Osteocyte (in vitro differentiated cells): ENCODE measurements around the gene LHFPL4. TPM values are rescaled to one million over a fixed set of nuclear protein-coding genes. Genes with fewer than 3 reads are reported as not detected.
A peak's percentile ranks its signal among the peaks of the same experiment; 100 is the strongest.

Source experiments
- DNase-seq: peaks from one replicate; pipeline ENCODE4 v3.0.0; 2021; ENCODE audit warnings: mixed read lengths; ENCODE audit not compliant: unreplicated experiment; ENCODE audit errors: extremely low spot score
- H3K27ac Mint-ChIP-seq: one replicate; pipeline ENCODE4 v1.8.0; 2021; ENCODE audit warnings: mild to moderate bottlenecking, mixed read lengths; ENCODE audit not compliant: unreplicated experiment
- H3K27me3 Mint-ChIP-seq: one replicate; pipeline ENCODE4 v1.8.0; 2021; ENCODE audit warnings: mixed read lengths; ENCODE audit not compliant: unreplicated experiment
- H3K36me3 Mint-ChIP-seq: one replicate; pipeline ENCODE4 v1.8.0; 2021; ENCODE audit warnings: mixed read lengths; ENCODE audit not compliant: unreplicated experiment
- H3K4me1 Mint-ChIP-seq: one replicate; pipeline ENCODE4 v1.8.0; 2021; ENCODE audit warnings: mixed read lengths; ENCODE audit not compliant: unreplicated experiment
- H3K4me3 Mint-ChIP-seq: one replicate; pipeline ENCODE4 v1.8.0; 2021; ENCODE audit warnings: mild to moderate bottlenecking, moderate library complexity, mixed read lengths; ENCODE audit not compliant: unreplicated experiment
- H3K9me3 Mint-ChIP-seq: one replicate; pipeline ENCODE4 v1.8.0; 2021; ENCODE audit warnings: mixed read lengths; ENCODE audit not compliant: unreplicated experiment
- total RNA-seq: library from RNA; stranded (reverse); gene quantifications from 2 replicates; pipeline ENCODE4 v1.2.1, GENCODE V29; 2021
- TF ChIP-seq, protein P1 (sequence below): fragments of 200-600 bp; sonication (generic); IDR thresholded peaks from 2 replicates; pipeline ENCODE4 v1.5.0; 2021; ENCODE audit warnings: antibody characterized with exemption, mild to moderate bottlenecking, moderate library complexity

Gene LHFPL4
- total RNA-seq, 1 donor from 2014 or later = not detected

DNA sequence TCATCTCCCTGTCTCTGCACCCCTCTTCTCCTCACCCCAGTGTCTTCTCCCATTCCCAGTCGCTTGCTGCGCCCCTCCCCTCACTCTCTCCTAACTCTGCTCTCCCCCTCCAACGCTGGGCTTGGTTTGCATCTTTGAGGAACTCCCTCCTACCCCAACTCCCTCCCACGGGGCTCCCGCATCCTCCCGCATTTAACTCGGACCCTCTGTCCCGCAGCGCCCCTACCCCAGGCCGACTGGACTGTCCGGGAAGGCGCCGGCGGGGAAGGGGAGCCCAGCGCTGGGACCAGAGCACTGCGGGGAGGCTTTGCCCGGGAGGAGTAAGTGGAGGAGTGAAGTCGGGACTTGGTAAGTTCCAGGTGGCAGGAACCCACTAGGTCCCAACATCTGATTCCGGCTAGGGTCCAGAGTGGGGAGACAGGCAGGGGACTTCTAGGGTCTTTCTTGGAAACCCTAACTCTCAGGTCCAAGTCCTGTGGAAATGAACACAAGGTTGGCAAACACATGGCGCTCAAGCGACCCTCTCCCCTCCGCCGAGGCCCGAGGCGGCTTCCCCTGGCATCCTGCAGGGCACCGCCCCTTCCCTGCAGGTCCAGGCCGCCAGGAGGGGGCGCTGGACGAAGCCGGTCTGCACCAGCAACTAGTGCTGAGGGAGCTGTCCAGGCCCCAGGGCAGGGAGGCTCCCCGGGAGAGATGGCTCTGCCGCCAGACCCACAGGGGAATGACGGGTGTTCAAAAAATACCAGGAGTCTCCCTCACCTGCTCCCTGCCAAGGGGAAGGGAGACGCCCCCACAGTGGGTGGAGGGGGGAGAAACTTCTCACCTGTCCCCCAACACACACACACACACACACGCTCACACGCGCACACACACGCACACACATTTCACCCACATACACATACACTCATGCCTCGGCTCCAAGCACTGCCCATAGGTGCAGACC, 53.2 kb downstream of the LHFPL4 start:
- Mint-ChIP-seq H3K4me3 (peak overlapping the region; percentile 33), H3K27me3 (peaks cover 21% of the 10 kb centered on the region), H3K9me3 (no peaks in the 10 kb centered on the region), H3K27ac (no peak overlapping the region), H3K36me3 (no peaks in the 10 kb centered on the region), H3K4me1 (peaks cover 9% of the 10 kb centered on the region)
- peak; percentile 91 for DNase-seq
- TF ChIP-seq, protein P1, sequence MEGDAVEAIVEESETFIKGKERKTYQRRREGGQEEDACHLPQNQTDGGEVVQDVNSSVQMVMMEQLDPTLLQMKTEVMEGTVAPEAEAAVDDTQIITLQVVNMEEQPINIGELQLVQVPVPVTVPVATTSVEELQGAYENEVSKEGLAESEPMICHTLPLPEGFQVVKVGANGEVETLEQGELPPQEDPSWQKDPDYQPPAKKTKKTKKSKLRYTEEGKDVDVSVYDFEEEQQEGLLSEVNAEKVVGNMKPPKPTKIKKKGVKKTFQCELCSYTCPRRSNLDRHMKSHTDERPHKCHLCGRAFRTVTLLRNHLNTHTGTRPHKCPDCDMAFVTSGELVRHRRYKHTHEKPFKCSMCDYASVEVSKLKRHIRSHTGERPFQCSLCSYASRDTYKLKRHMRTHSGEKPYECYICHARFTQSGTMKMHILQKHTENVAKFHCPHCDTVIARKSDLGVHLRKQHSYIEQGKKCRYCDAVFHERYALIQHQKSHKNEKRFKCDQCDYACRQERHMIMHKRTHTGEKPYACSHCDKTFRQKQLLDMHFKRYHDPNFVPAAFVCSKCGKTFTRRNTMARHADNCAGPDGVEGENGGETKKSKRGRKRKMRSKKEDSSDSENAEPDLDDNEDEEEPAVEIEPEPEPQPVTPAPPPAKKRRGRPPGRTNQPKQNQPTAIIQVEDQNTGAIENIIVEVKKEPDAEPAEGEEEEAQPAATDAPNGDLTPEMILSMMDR = peak; percentile 73

GRCh38 chr3:9499455-9500107, 54.0 kb downstream of the LHFPL4 start:
- peaks cover 18% of the 10 kb centered on the region for H3K27me3 Mint-ChIP-seq
- H3K27ac Mint-ChIP-seq = no peak overlapping the region
- H3K9me3 Mint-ChIP-seq = no peaks in the 10 kb centered on the region
- H3K4me1 Mint-ChIP-seq = peaks cover 9% of the 10 kb centered on the region
- DNase-seq = no peak
- peak overlapping the region; percentile 33 for H3K4me3 Mint-ChIP-seq
- H3K36me3 Mint-ChIP-seq = no peaks in the 10 kb centered on the region
- TF ChIP-seq, protein P1 = no peak

DNA sequence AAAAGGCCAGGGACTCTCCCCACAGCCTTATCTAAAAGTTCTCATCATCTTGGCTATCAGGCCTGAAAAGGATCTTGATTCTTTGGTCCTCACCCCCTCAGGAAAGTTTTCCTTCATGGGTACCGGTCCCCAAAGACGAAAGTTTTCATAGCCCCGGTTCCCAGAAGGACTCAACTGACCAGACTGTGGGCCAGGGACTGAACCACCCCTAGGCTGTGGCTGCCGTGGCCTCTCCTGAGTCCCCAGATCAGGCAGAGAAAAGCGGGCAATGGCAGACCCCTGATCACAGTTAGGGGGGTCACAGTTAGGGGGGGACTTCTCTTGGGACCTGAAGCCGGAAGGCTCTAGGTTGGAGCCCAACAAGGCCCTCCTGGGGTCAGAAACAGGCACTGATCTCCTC, 54.8 kb downstream of the LHFPL4 start:
- Mint-ChIP-seq H3K36me3 (no peaks in the 10 kb centered on the region), H3K4me1 (peaks cover 9% of the 10 kb centered on the region), H3K9me3 (no peaks in the 10 kb centered on the region), H3K27ac (no peak overlapping the region), H3K27me3 (peaks cover 18% of the 10 kb centered on the region), H3K4me3 (no peak overlapping the region)
- TF ChIP-seq, protein P1 = no peak
- no peak for DNase-seq

DNA sequence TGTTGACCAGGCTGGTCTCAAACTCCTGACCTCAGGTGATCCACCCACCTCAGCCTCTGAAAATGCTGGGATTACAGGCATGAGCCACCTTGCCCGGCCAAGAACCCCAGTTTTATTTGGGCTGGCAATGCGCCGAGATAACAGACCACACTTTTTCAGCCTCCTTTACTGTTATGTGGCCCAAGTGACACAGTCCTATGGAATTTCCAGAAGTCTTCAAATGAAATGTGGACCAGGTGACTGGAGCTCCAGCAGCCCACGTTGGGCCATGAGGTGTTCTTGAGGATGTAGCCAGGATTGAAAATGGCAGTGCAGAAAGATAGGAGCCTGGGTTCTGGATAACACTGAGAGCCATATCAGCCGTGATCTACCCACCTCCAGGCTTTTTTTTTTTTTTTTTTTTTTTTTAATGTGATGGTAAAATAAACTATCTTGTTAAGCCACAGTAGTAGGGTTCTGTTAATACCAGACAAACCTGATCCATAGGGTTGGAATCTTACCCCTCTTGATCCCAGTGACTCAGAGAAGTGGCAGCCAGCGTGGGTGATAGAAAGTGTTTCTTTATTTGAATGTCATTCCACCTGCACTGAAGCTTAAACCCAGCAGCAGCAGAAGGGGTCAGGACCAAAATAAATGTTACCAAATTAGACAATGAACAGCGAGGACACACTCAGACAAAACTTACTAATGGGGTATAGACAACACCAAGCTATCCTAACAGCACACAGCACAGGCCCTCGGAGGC, 55.6 kb downstream of the LHFPL4 start:
- Mint-ChIP-seq H3K4me1 (peaks cover 9% of the 10 kb centered on the region), H3K9me3 (no peaks in the 10 kb centered on the region), H3K36me3 (peaks cover 4% of the 10 kb centered on the region), H3K27ac (no peak overlapping the region), H3K4me3 (no peak overlapping the region), H3K27me3 (peaks cover 18% of the 10 kb centered on the region)
- peak; percentile 40 for DNase-seq
- TF ChIP-seq, protein P1 = no peak
